Lower lobe of right lung (tissue), 2 donors: ENCODE data around the gene ZNF860. TPM values are rescaled to one million over a fixed set of nuclear protein-coding genes. Genes with fewer than 3 reads are reported as not detected.

Experiments
- ATAC-seq, 2 donors: fragments of 200-7000 bp; cut with Tn5 transposase; one replicate each; pipeline ENCODE4 v1.9.1; 2020 to 2022; ENCODE audit warnings: mild to moderate bottlenecking in 2 of 2, moderate library complexity in 2 of 2
- DNase-seq: peaks from one replicate; pipeline ENCODE4 v3.0.0-alpha.2; 2020
- H3K27ac ChIP-seq: fragments of 200-600 bp; one replicate; pipeline ENCODE4 v1.8.0; 2022
- H3K27me3 ChIP-seq: fragments of 200-600 bp; one replicate; pipeline ENCODE4 v1.8.0; 2022; ENCODE audit warnings: low read depth
- H3K36me3 ChIP-seq: fragments of 200-600 bp; one replicate; pipeline ENCODE4 v1.8.0; 2022; ENCODE audit warnings: mild to moderate bottlenecking
- H3K4me1 ChIP-seq: fragments of 200-600 bp; one replicate; pipeline ENCODE4 v1.8.0; 2022
- H3K4me3 ChIP-seq: fragments of 200-600 bp; one replicate; pipeline ENCODE4 v1.8.0; 2022; ENCODE audit warnings: mild to moderate bottlenecking
- H3K9me3 ChIP-seq: fragments of 200-600 bp; one replicate; pipeline ENCODE4 v1.8.0; 2022
- intact Hi-C: fragments of 100-400 bp; cut with DNase I; formaldehyde crosslinking; loops from one replicate; pipeline ENCODE4 v1.11.0; 2022
- total RNA-seq: library from RNA; stranded (reverse); fragmentation: NEBNext Ultra II Directional; extraction: Animal tissue kit (Norgen Biotek cat#: 25700); gene quantifications from one replicate; pipeline ENCODE4 v1.2.1, GENCODE V29; 2021
- TF ChIP-seq, protein P1 (sequence below): fragments of 200-600 bp; IDR thresholded peaks from one replicate; pipeline ENCODE4 v1.8.0; 2022; ENCODE audit warnings: antibody characterized with exemption, mild to moderate bottlenecking
- donor health status: DM: no; HTN: yes; CAD: no; lungs with severe emphysema.

ZNF860 gene
- total RNA-seq, 1 donor from 2014 or later: 1.6 TPM

GRCh38 chr3:32021155-32021554, 39.6 kb downstream of the ZNF860 start:
- DNase-seq (no peak), ATAC-seq (no peak)
- H3K36me3 ChIP-seq: no peaks in the 10 kb centered on the region
- H3K4me3 ChIP-seq: no peak overlapping the region
- TF ChIP-seq, protein P1, sequence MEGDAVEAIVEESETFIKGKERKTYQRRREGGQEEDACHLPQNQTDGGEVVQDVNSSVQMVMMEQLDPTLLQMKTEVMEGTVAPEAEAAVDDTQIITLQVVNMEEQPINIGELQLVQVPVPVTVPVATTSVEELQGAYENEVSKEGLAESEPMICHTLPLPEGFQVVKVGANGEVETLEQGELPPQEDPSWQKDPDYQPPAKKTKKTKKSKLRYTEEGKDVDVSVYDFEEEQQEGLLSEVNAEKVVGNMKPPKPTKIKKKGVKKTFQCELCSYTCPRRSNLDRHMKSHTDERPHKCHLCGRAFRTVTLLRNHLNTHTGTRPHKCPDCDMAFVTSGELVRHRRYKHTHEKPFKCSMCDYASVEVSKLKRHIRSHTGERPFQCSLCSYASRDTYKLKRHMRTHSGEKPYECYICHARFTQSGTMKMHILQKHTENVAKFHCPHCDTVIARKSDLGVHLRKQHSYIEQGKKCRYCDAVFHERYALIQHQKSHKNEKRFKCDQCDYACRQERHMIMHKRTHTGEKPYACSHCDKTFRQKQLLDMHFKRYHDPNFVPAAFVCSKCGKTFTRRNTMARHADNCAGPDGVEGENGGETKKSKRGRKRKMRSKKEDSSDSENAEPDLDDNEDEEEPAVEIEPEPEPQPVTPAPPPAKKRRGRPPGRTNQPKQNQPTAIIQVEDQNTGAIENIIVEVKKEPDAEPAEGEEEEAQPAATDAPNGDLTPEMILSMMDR: no peak
- no peak overlapping the region for H3K27ac ChIP-seq
- no peaks in the 10 kb centered on the region for H3K9me3 ChIP-seq
- peaks cover 7% of the 10 kb centered on the region for H3K4me1 ChIP-seq
- no peaks in the 10 kb centered on the region for H3K27me3 ChIP-seq
- intact Hi-C loops: loop anchor here (5.0 kb wide), 1 partner anchor 121 kb away; no protein-coding TSS in a partner anchor

GRCh38 chr3:32021748-32022147, 40.2 kb downstream of the ZNF860 start:
- no peak for ATAC-seq
- intact Hi-C loops: loop anchor here (5.0 kb wide), 1 partner anchor 121 kb away; no protein-coding TSS in a partner anchor

DNA sequence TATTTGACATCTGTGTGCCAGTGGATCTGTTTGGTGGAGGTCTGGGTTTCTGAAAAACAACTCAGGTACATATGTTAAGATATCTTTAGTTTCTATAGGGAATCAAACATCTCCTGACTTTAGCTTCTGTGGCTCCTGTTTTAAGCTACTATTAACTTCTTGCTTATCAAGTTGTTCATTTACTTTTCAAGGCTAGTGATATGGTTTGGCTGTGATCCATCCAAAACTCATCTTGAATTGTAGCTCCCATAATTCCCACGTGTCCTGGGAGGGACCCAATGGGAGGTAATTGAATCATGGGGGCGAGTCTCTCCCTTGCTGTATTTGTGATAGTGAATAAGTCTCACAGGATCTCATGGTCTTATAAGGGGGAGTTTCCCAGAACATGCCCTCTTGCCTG, 41.4 kb downstream of the ZNF860 start:
- Histone ChIP-seq H3K27ac (no peak overlapping the region), H3K4me1 (peaks cover 7% of the 10 kb centered on the region), H3K9me3 (no peaks in the 10 kb centered on the region), H3K36me3 (no peaks in the 10 kb centered on the region), H3K4me3 (no peak overlapping the region), H3K27me3 (no peaks in the 10 kb centered on the region)
- ATAC-seq (no peak), DNase-seq (no peak)
- TF ChIP-seq, protein P1: no peak
- intact Hi-C loops: loop anchor here (5.0 kb wide), 1 partner anchor 119 kb away; no protein-coding TSS in a partner anchor

More at GRCh38 chr3:32021748-32022147, 40.2 kb downstream of the ZNF860 start:
- TF ChIP-seq, protein P1: no peak
- Histone ChIP-seq H3K27me3 (no peaks in the 10 kb centered on the region), H3K4me3 (no peak overlapping the region), H3K9me3 (no peaks in the 10 kb centered on the region), H3K36me3 (no peaks in the 10 kb centered on the region), H3K4me1 (peaks cover 7% of the 10 kb centered on the region), H3K27ac (no peak overlapping the region)
- DNase-seq: no peak

- DNase-seq (no peak), ATAC-seq (peak in 1 of 2 donors; percentile 51)
- Histone ChIP-seq H3K9me3 (no peaks in the 10 kb centered on the region), H3K4me1 (no peaks in the 10 kb centered on the region), H3K27ac (no peak overlapping the region), H3K4me3 (no peak overlapping the region), H3K36me3 (no peaks in the 10 kb centered on the region), H3K27me3 (no peaks in the 10 kb centered on the region)
- TF ChIP-seq, protein P1: no peak
- intact Hi-C loops: no loop called here
These were observed 45.0 kb downstream of the ZNF860 start for GRCh38 chr3:32026593-32026992.

DNA sequence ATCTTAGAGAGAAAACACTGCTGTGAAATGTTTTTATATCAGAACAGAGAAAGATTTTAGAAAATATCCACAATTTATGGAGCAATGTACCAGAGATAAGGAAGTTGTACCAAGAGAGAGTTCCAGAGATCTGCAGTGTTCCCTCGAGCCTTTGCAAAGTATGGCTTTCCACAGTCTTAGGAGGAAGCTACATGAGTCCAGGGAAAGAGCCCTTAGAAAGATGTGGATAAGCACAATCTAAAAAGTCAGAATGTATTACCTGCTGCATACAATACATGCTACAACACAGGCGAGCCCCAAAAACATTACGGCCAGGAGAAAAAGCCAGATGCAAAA, 56.4 kb downstream of the ZNF860 start:
- H3K4me1 ChIP-seq: peaks cover 6% of the 10 kb centered on the region
- no peaks in the 10 kb centered on the region for H3K36me3 ChIP-seq
- H3K27ac ChIP-seq: no peak overlapping the region
- no peak for ATAC-seq
- H3K9me3 ChIP-seq: peaks cover 9% of the 10 kb centered on the region
- intact Hi-C loops: no loop called here
- no peaks in the 10 kb centered on the region for H3K27me3 ChIP-seq
- TF ChIP-seq, protein P1: no peak
- no peak overlapping the region for H3K4me3 ChIP-seq
- DNase-seq: no peak

DNA sequence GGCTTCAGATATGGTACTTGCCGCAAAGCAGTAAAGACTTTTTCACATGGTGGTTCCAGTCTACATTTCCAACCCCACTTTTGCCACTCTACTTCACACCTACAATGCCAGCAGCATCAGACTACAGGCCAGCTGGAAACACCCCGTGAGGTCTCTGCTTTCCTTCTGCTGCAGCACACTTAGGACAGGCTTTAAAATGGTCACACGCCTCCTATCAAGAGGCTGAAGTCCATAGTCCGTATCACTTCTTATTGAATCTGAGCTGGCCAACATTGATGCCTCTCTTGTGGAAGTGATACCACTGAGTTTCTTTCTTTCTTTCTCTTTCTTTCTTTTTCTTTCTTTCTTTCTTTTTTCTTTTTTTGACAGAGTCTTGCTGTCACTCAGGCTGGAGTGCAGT, 59.8 kb downstream of the ZNF860 start:
- TF ChIP-seq, protein P1: no peak
- H3K9me3 ChIP-seq: peaks cover 12% of the 10 kb centered on the region
- no peaks in the 10 kb centered on the region for H3K27me3 ChIP-seq
- DNase-seq: no peak
- ATAC-seq: no peak
- no peak overlapping the region for H3K27ac ChIP-seq
- intact Hi-C loops: no loop called here
- no peaks in the 10 kb centered on the region for H3K36me3 ChIP-seq
- peaks cover 25% of the 10 kb centered on the region for H3K4me1 ChIP-seq
- H3K4me3 ChIP-seq: no peak overlapping the region
